ENCODE measurements around the gene ABHD14A. TPM values are rescaled to one million over a fixed set of nuclear protein-coding genes. Genes with fewer than 3 reads are reported as not detected.

ABHD14A gene
- total and polyA plus RNA-seq, 2 donors (not counting 1 experiment from before 2014, with no cell fraction given): 5.1 to 10.2 TPM

- Histone ChIP-seq H4K20me1 (ENCODE audit: control insufficient read depth, extremely low read depth, insufficient read depth, low read length) (no peaks in the 10 kb centered on the region), H2AFZ (ENCODE audit: low read length) (no peak overlapping the region), H3K27me3 (ENCODE audit: control insufficient read depth, insufficient read depth, low read length) (no peaks in the 10 kb centered on the region), H3K9me3 (ENCODE audit: control insufficient read depth, insufficient read depth, low read depth, low read length) (no peaks in the 10 kb centered on the region), H3K4me2 (ENCODE audit: extremely low read depth, insufficient read depth, low read length) (no peak overlapping the region), H3K4me1 (ENCODE audit: control insufficient read depth, extremely low read depth, insufficient read depth, low read length) (peaks cover 13% of the 10 kb centered on the region), H3K27ac (ENCODE audit: insufficient read depth, low read length) (no peak overlapping the region), H3K9ac (ENCODE audit: insufficient read depth, low read length) (no peak overlapping the region), H3K4me3 (replicated peaks in 1 of 4; ENCODE audit: control extremely low read depth in 1 of 4, insufficient read depth in 1 of 4, low read depth in 3 of 4, low read length in 4 of 4) (no peak overlapping the region), H3K79me2 (ENCODE audit: control insufficient read depth, insufficient read depth, low read length) (peaks cover 1% of the 10 kb centered on the region), H3K36me3 (ENCODE audit: control insufficient read depth, insufficient read depth, low read length) (peaks cover 3% of the 10 kb centered on the region)
- no peak for DNase-seq (ENCODE audit: low read depth in 2 of 2)
- no peak for TF ChIP-seq CTCF (conservative IDR thresholded peaks at IDR 0.05 in 1 of 2, IDR thresholded peaks at IDR 0.05 in 1 of 2; ENCODE audit: low read depth in 1 of 2, low read length in 2 of 2)
- TF ChIP-seq EZH2 (IDR thresholded peaks at IDR 0.05; ENCODE audit: low read length, missing control alignments): no peak
Measured at GRCh38 chr3:51945926-51946705, 28.7 kb upstream of the ABHD14A start.

- Histone ChIP-seq H3K27me3 (ENCODE audit: control insufficient read depth, insufficient read depth, low read length) (no peaks in the 10 kb centered on the region), H3K9ac (ENCODE audit: insufficient read depth, low read length) (no peak overlapping the region), H3K4me3 (replicated peaks in 1 of 4; ENCODE audit: control extremely low read depth in 1 of 4, insufficient read depth in 1 of 4, low read depth in 3 of 4, low read length in 4 of 4) (no peak overlapping the region), H3K9me3 (ENCODE audit: control insufficient read depth, insufficient read depth, low read depth, low read length) (no peaks in the 10 kb centered on the region), H3K79me2 (ENCODE audit: control insufficient read depth, insufficient read depth, low read length) (no peaks in the 10 kb centered on the region), H3K36me3 (ENCODE audit: control insufficient read depth, insufficient read depth, low read length) (peaks cover 3% of the 10 kb centered on the region), H4K20me1 (ENCODE audit: control insufficient read depth, extremely low read depth, insufficient read depth, low read length) (no peaks in the 10 kb centered on the region), H3K4me1 (ENCODE audit: control insufficient read depth, extremely low read depth, insufficient read depth, low read length) (peaks cover 13% of the 10 kb centered on the region), H3K4me2 (ENCODE audit: extremely low read depth, insufficient read depth, low read length) (no peak overlapping the region), H3K27ac (ENCODE audit: insufficient read depth, low read length) (no peak overlapping the region), H2AFZ (ENCODE audit: low read length) (no peak overlapping the region)
- DNase-seq (ENCODE audit: low read depth in 2 of 2): no peak
- TF ChIP-seq EZH2 (IDR thresholded peaks at IDR 0.05; ENCODE audit: low read length, missing control alignments) (no peak), CTCF (conservative IDR thresholded peaks at IDR 0.05 in 1 of 2, IDR thresholded peaks at IDR 0.05 in 1 of 2; ENCODE audit: low read depth in 1 of 2, low read length in 2 of 2) (no peak)
Measured at GRCh38 chr3:51946796-51947195, 28.1 kb upstream of the ABHD14A start.

GRCh38 chr3:51947215-51947900 lies 27.5 kb upstream of the ABHD14A start:
- H3K79me2 ChIP-seq (ENCODE audit: control insufficient read depth, insufficient read depth, low read length): no peaks in the 10 kb centered on the region
- H3K27ac ChIP-seq (ENCODE audit: insufficient read depth, low read length): no peak overlapping the region
- no peak for TF ChIP-seq CTCF (conservative IDR thresholded peaks at IDR 0.05 in 1 of 2, IDR thresholded peaks at IDR 0.05 in 1 of 2; ENCODE audit: low read depth in 1 of 2, low read length in 2 of 2)
- no peak for TF ChIP-seq EZH2 (IDR thresholded peaks at IDR 0.05; ENCODE audit: low read length, missing control alignments)
- no peak overlapping the region for H3K4me3 ChIP-seq (replicated peaks in 1 of 4; ENCODE audit: control extremely low read depth in 1 of 4, insufficient read depth in 1 of 4, low read depth in 3 of 4, low read length in 4 of 4)
- H3K4me1 ChIP-seq (ENCODE audit: control insufficient read depth, extremely low read depth, insufficient read depth, low read length): peaks cover 10% of the 10 kb centered on the region
- H3K27me3 ChIP-seq (ENCODE audit: control insufficient read depth, insufficient read depth, low read length): no peaks in the 10 kb centered on the region
- H3K4me2 ChIP-seq (ENCODE audit: extremely low read depth, insufficient read depth, low read length): no peak overlapping the region
- no peaks in the 10 kb centered on the region for H4K20me1 ChIP-seq (ENCODE audit: control insufficient read depth, extremely low read depth, insufficient read depth, low read length)
- no peaks in the 10 kb centered on the region for H3K9me3 ChIP-seq (ENCODE audit: control insufficient read depth, insufficient read depth, low read depth, low read length)
- no peak for DNase-seq (ENCODE audit: low read depth in 2 of 2)
- H3K9ac ChIP-seq (ENCODE audit: insufficient read depth, low read length): no peak overlapping the region
- H2AFZ ChIP-seq (ENCODE audit: low read length): no peak overlapping the region
- H3K36me3 ChIP-seq (ENCODE audit: control insufficient read depth, insufficient read depth, low read length): peaks cover 3% of the 10 kb centered on the region

Data from fibroblast of lung (primary cell).